HEK293T (cell line): ENCODE results near the gene ZNF630.

ENCODE experiments used
- BHLHE40 ChIP-seq: fragments of 450-650 bp; IDR thresholded peaks from 2 replicates; pipeline ENCODE4 v1.6.1; 2016; ENCODE audit warnings: mild to moderate bottlenecking, moderate library complexity, borderline replicate concordance
- ELF4 ChIP-seq: fragments of 450-650 bp; IDR thresholded peaks from 2 replicates; pipeline ENCODE4 v1.6.1; 2017; ENCODE audit warnings: antibody characterized with exemption
- FOXA1 ChIP-seq: fragments of 450-650 bp; IDR thresholded peaks from 2 replicates; pipeline ENCODE4 v1.6.1; 2016; ENCODE audit warnings: mild to moderate bottlenecking
- SP1 ChIP-seq: fragments of 450-650 bp; IDR thresholded peaks from 2 replicates; pipeline ENCODE4 v1.6.1; 2017
- TARDBP ChIP-seq: fragments of 450-650 bp; IDR thresholded peaks from 2 replicates; pipeline ENCODE4 v1.6.1; 2016

GRCh38 chrX:48083706-48084105 lies 12.3 kb upstream of the ZNF630 start:
- TF ChIP-seq ELF4 = no peak
- no peak for TF ChIP-seq FOXA1
- no peak for TF ChIP-seq TARDBP
- no peak for TF ChIP-seq SP1
- TF ChIP-seq BHLHE40 = no peak
